CD14-positive monocyte (primary cell): ENCODE measurements around the gene SDE2. TPM values are rescaled to one million over a fixed set of nuclear protein-coding genes. Genes with fewer than 3 reads are reported as not detected.

ENCODE experiments used
- DNase-seq, 3 donors: peaks; one replicate each; pipeline ENCODE4 v3.0.0-alpha.2; 2011 to 2022
- H2AFZ ChIP-seq: 2 replicates; pipeline ENCODE4 v1.6.0; 2012; ENCODE audit warnings: mild to moderate bottlenecking, low read depth, low read length, inconsistent platforms; ENCODE audit not compliant: insufficient read depth, poor library complexity, severe bottlenecking
- H3K27ac ChIP-seq, 2 donors: 1 replicate in 1 of 2; 2 replicates in 1 of 2; pipeline ENCODE4 v1.5.1; 2012 to 2013; ENCODE audit warnings: low read length in 2 of 2, control low read depth in 1 of 2, inconsistent platforms in 1 of 2, low read depth in 1 of 2, mild to moderate bottlenecking in 1 of 2
- H3K27me3 ChIP-seq, 2 donors: one replicate each; pipeline versions ENCODE4 v1.6.0 to v1.6.1; 2011 to 2013; ENCODE audit warnings: low read length in 2 of 2; ENCODE audit not compliant: control insufficient read depth in 2 of 2, insufficient read depth in 2 of 2
- H3K36me3 ChIP-seq, 2 donors: replicated peaks in 1 of 2; 1 replicate in 1 of 2; 2 replicates in 1 of 2; pipeline versions ENCODE4 v1.5.1 to v1.6.1; 2012 to 2013; ENCODE audit warnings: low read length in 2 of 2, control low read depth in 1 of 2, inconsistent platforms in 1 of 2, mild to moderate bottlenecking in 1 of 2; ENCODE audit not compliant: insufficient read depth in 2 of 2, control insufficient read depth in 1 of 2
- H3K4me1 ChIP-seq, 2 donors: 1 replicate in 1 of 2; 2 replicates in 1 of 2; pipeline versions ENCODE4 v1.5.1 to v1.6.1; 2012 to 2013; ENCODE audit warnings: low read length in 2 of 2, control low read depth in 1 of 2, inconsistent platforms in 1 of 2, mild to moderate bottlenecking in 1 of 2, moderate library complexity in 1 of 2; ENCODE audit not compliant: insufficient read depth in 2 of 2, control insufficient read depth in 1 of 2
- H3K4me2 ChIP-seq: replicated peaks from 2 replicates; pipeline ENCODE3; 2012; ENCODE audit warnings: low read length, moderate library complexity, mild to moderate bottlenecking; ENCODE audit not compliant: poor library complexity, severe bottlenecking; ENCODE audit errors: extremely low read depth
- H3K4me3 ChIP-seq, 3 experiments: fragments of 200-600 bp in 1 of 3; sonication (generic) in 1 of 3; replicated peaks in 1 of 3; 1 replicate in 2 of 3; 2 replicates in 1 of 3; pipeline ENCODE4 v1.5.1; 2011 to 2013; ENCODE audit warnings: low read length in 3 of 3, mild to moderate bottlenecking in 3 of 3, control low read depth in 2 of 3, low read depth in 2 of 3, inconsistent platforms in 1 of 3, moderate library complexity in 1 of 3
- H3K79me2 ChIP-seq: 2 replicates; pipeline ENCODE4 v1.6.0; 2012; ENCODE audit warnings: mild to moderate bottlenecking, control low read depth, inconsistent platforms, low read length, moderate library complexity; ENCODE audit not compliant: insufficient read depth
- H3K9ac ChIP-seq: 2 replicates; pipeline ENCODE4 v1.6.0; 2017; ENCODE audit warnings: low read length, mild to moderate bottlenecking; ENCODE audit not compliant: insufficient read depth, poor library complexity, severe bottlenecking
- H3K9me3 ChIP-seq, 2 donors: replicated peaks in 1 of 2; 1 replicate in 1 of 2; 2 replicates in 1 of 2; pipeline versions ENCODE4 v1.5.1 to v1.6.1; 2012 to 2013; ENCODE audit warnings: low read length in 2 of 2, control low read depth in 1 of 2; ENCODE audit not compliant: control insufficient read depth in 1 of 2, insufficient read depth in 1 of 2
- H4K20me1 ChIP-seq: 2 replicates; pipeline ENCODE4 v1.6.0; 2012; ENCODE audit warnings: mild to moderate bottlenecking, low read length, control low read depth, moderate library complexity; ENCODE audit not compliant: insufficient read depth
- H3K27ac Mint-ChIP-seq, 7 donors: one replicate each; pipeline ENCODE4 v1.8.0; 2020; ENCODE audit warnings: mild to moderate bottlenecking in 7 of 7, mixed read lengths in 7 of 7, moderate library complexity in 6 of 7, inconsistent platforms in 2 of 7
- H3K27me3 Mint-ChIP-seq, 3 donors: one replicate each; pipeline ENCODE4 v1.8.0; 2021 to 2022; ENCODE audit warnings: low read depth in 3 of 3, mild to moderate bottlenecking in 3 of 3, mixed read lengths in 3 of 3, moderate library complexity in 3 of 3, inconsistent platforms in 1 of 3
- H3K36me3 Mint-ChIP-seq, 2 donors: one replicate each; pipeline ENCODE4 v1.8.0; 2020; ENCODE audit warnings: mixed read lengths in 2 of 2, inconsistent platforms in 1 of 2, mild to moderate bottlenecking in 1 of 2
- H3K4me1 Mint-ChIP-seq: one replicate; pipeline ENCODE4 v1.8.0; 2020; ENCODE audit warnings: mild to moderate bottlenecking, mixed read lengths
- H3K4me3 Mint-ChIP-seq, 2 donors: one replicate each; pipeline ENCODE4 v1.8.0; 2020; ENCODE audit warnings: mild to moderate bottlenecking in 2 of 2, mixed read lengths in 2 of 2, moderate library complexity in 1 of 2
- H3K9me3 Mint-ChIP-seq, 7 donors: one replicate each; pipeline ENCODE4 v1.8.0; 2020 to 2022; ENCODE audit warnings: mixed read lengths in 7 of 7, mild to moderate bottlenecking in 6 of 7, moderate library complexity in 6 of 7, inconsistent platforms in 2 of 7
- CTCF ChIP-seq: fragments of 200-600 bp; IDR thresholded peaks from one replicate; pipeline ENCODE4 v1.8.0; 2022; ENCODE audit warnings: antibody characterized with exemption, mild to moderate bottlenecking
- WGBS: methylation state at CpG from one replicate; pipeline ENCODE4 v1.1.5; 2013; ENCODE audit warnings: missing lambda C conversion rate; ENCODE audit not compliant: insufficient coverage; 5-methylcytosine and 5-hydroxymethylcytosine counted together
- intact Hi-C, 2 donors: fragments of 100-400 bp; cut with micrococcal nuclease; formaldehyde crosslinking; loops; one replicate each; pipeline versions ENCODE4 v1.15.0 to v1.15.1; 2023
- polyA plus RNA-seq, 3 donors: library from polyadenylated mRNA; depleted of rRNA in 1 of 3; unstranded in 2 of 3; stranded (reverse) in 1 of 3; fragments of 300-500 nt in 2 of 3; fragments of >200 nt in 1 of 3; fragmentation: Illumina TruSeq in 2 of 3; gene quantifications; 1 replicate in 2 of 3; 2 replicates in 1 of 3; pipeline ENCODE4 v1.2.3, GENCODE V29; 2012 to 2021

Gene SDE2
- polyA plus RNA-seq, 3 donors = 6.8 to 18.0 (median 8.4) TPM

GRCh38 chr1:225999912-226000337, 782 bp upstream of the SDE2 start:
- Histone ChIP-seq H3K36me3 (peaks cover under 1 to 12% of the 10 kb centered on the region in 2 donors), H2AFZ (no peak overlapping the region), H3K27ac (peak overlapping the region; percentile 97 to 98), H3K4me2 (peak overlapping the region; percentile 77), H4K20me1 (peaks cover 13% of the 10 kb centered on the region), H3K79me2 (peaks cover 58% of the 10 kb centered on the region), H3K4me1 (peaks cover 48 to 62% of the 10 kb centered on the region in 2 donors), H3K27me3 (no peaks in the 10 kb centered on the region), H3K4me3 (peak overlapping the region; percentile 53 to 95 (median 70)), H3K9me3 (no peaks in the 10 kb centered on the region), H3K9ac (peak overlapping the region; percentile 92)
- Mint-ChIP-seq H3K9me3 (peaks cover 0 to 2% (median 0%) of the 10 kb centered on the region in 7 donors), H3K4me3 (peak overlapping the region; percentile 89 to 100), H3K4me1 (peaks cover 69% of the 10 kb centered on the region), H3K36me3 (peaks cover 7 to 9% of the 10 kb centered on the region in 2 donors), H3K27me3 (peaks cover 0 to 5% (median 2%) of the 10 kb centered on the region in 3 donors), H3K27ac (peak overlapping the region; percentile 99 to 100 (median 100))
- WGBS = 0% methylated on average over 4 of the region's 10 CpGs
- peak; percentile 82 to 88 (median 84) for DNase-seq
- intact Hi-C loops = loop anchor here (1.0 to 5.0 kb wide), 4 partner anchors 61 to 573 kb away; partner anchors contain the start of gene LBR (in 1 of the 2)
- TF ChIP-seq CTCF = no peak

- H3K36me3 Mint-ChIP-seq = peaks cover 19 to 20% of the 10 kb centered on the region in 2 donors
- H4K20me1 ChIP-seq = peaks cover 19% of the 10 kb centered on the region
- peak overlapping the region; percentile 100 for H3K4me3 Mint-ChIP-seq
- peaks cover 70% of the 10 kb centered on the region for H3K79me2 ChIP-seq
- peak overlapping the region; percentile 77 for H3K4me2 ChIP-seq
- intact Hi-C loops = loop anchor here (1.0 to 5.0 kb wide), 3 partner anchors 63 to 124 kb away; no protein-coding TSS in a partner anchor
- H3K27me3 ChIP-seq = no peaks in the 10 kb centered on the region
- H3K27ac Mint-ChIP-seq = peak overlapping the region; percentile 99 to 100 (median 100)
- H3K27ac ChIP-seq = peak overlapping the region; percentile 97 to 98
- peaks cover 66% of the 10 kb centered on the region for H3K4me1 Mint-ChIP-seq
- H3K4me1 ChIP-seq = peaks cover 48 to 62% of the 10 kb centered on the region in 2 donors
- peak overlapping the region; percentile 69 to 95 (median 87) for H3K4me3 ChIP-seq
- 0% methylated on average over 11 of the region's 19 CpGs for WGBS
- peak in 1 of 3 donors; percentile 41 for DNase-seq
- peaks cover 0 to 5% (median 2%) of the 10 kb centered on the region in 3 donors for H3K27me3 Mint-ChIP-seq
- peaks cover 13 to 24% of the 10 kb centered on the region in 2 donors for H3K36me3 ChIP-seq
- H2AFZ ChIP-seq = peak overlapping the region; percentile 67
- H3K9me3 Mint-ChIP-seq = peaks cover 0 to 2% (median 0%) of the 10 kb centered on the region in 7 donors
- TF ChIP-seq CTCF = no peak
- no peaks in the 10 kb centered on the region for H3K9me3 ChIP-seq
- peak overlapping the region; percentile 92 for H3K9ac ChIP-seq
Measured at GRCh38 chr1:225998560-225999226, 450 bp downstream of the SDE2 start.
